ENCODE results near the gene PRR4.

PRR4 gene

GRCh38 chr12:10802587-10802986 lies 46.7 kb downstream of the PRR4 start, which contains the start of gene TAS2R7:
Gene TAS2R7, minus strand, starts transcription at chr12:10802627. Its CDS starts 57 bp downstream, at chr12:10802570.
- no peak for DNase-seq
- intact Hi-C loops (cut with DNase I), result no loop called here

GRCh38 chr12:10801741-10802140 lies 47.5 kb downstream of the PRR4 start:
- intact Hi-C loops (cut with DNase I), result no loop called here
- no peak for DNase-seq
